Right lobe of liver (tissue), 6 donors: ENCODE measurements around the gene IQSEC1. TPM values are rescaled to one million over a fixed set of nuclear protein-coding genes. Genes with fewer than 3 reads are reported as not detected.
A peak's percentile ranks its signal among the peaks of the same experiment; 100 is the strongest.

Experiments
- ATAC-seq, 4 donors: fragments of 200-7000 bp; cut with Tn5 transposase; one replicate each; pipeline ENCODE4 v1.9.1; 2020; ENCODE audit warnings: mild to moderate bottlenecking in 4 of 4, moderate library complexity in 4 of 4
- DNase-seq, 3 donors: peaks; one replicate each; pipeline ENCODE4 v3.0.0-alpha.2; 2020
- H3K27ac ChIP-seq, 3 donors: fragments of 200-600 bp; one replicate each; pipeline ENCODE4 v1.8.0; 2022
- H3K27me3 ChIP-seq, 2 donors: fragments of 200-600 bp; one replicate each; pipeline ENCODE4 v1.8.0; 2022
- H3K36me3 ChIP-seq, 4 donors: fragments of 200-600 bp; sonication (generic) in 1 of 4; one replicate each; pipeline versions ENCODE4 v1.5.1 to v1.8.0; 2017 to 2022; ENCODE audit warnings: control low read depth in 1 of 4
- H3K4me1 ChIP-seq, 4 donors: fragments of 200-600 bp; sonication (generic) in 1 of 4; one replicate each; pipeline versions ENCODE4 v1.5.1 to v1.8.0; 2017 to 2022; ENCODE audit warnings: control low read depth in 1 of 4
- H3K4me3 ChIP-seq, 3 donors: fragments of 200-600 bp; one replicate each; pipeline ENCODE4 v1.8.0; 2022
- H3K9me3 ChIP-seq, 4 donors: fragments of 200-600 bp; sonication (generic) in 1 of 4; one replicate each; pipeline versions ENCODE4 v1.5.1 to v1.8.0; 2017 to 2022; ENCODE audit warnings: control low read depth in 1 of 4
- POLR2A ChIP-seq: fragments of 450-650 bp; IDR thresholded peaks from one replicate; pipeline ENCODE4 v1.6.1; 2017; ENCODE audit warnings: antibody characterized with exemption, mild to moderate bottlenecking
- WGBS: methylation state at CpG from one replicate; pipeline ENCODE4 v1.1.6; 2018; ENCODE audit warnings: low coverage, low lambda C conversion rate; ENCODE audit not compliant: insufficient coverage; ENCODE audit errors: missing lambda C conversion rate; 5-methylcytosine and 5-hydroxymethylcytosine counted together
- intact Hi-C, 2 donors: fragments of 100-400 bp; cut with DNase I; formaldehyde crosslinking; loops; one replicate each; pipeline versions ENCODE4 v1.11.2 to v1.14.1; 2022
- total RNA-seq, 6 experiments: library from RNA; depleted of rRNA in 2 of 6; stranded (reverse); fragments of >200 nt in 2 of 6; fragmentation: NEBNext Ultra II Directional in 3 of 6; extraction: Animal tissue kit (Norgen Biotek cat#: 25700) in 3 of 6; gene quantifications; one replicate each; pipeline versions ENCODE4 v1.1.0 to v1.2.4, GENCODE V29; 2016 to 2023
- TF ChIP-seq, protein P1 (sequence below), 4 donors: fragments of 200-600 bp in 3 of 4; fragments of 450-650 bp in 1 of 4; IDR thresholded peaks; one replicate each; pipeline versions ENCODE4 v1.5.1 to v1.8.0; 2016 to 2022; ENCODE audit warnings: antibody characterized with exemption in 4 of 4, mild to moderate bottlenecking in 2 of 4
- donor health status: DM: no; HTN: yes; CAD: no.
- donor health status: DM: no; HTN: no; CAD: no.
- donor health status: DM: no; HTN: no; CAD: no.
- donor health status: DM: no; HTN: yes; CAD: no.
- donor health status: DM: no; HTN: yes; CAD: no.

IQSEC1 gene
- total RNA-seq, 6 experiments from 2014 or later, result 32.1 to 61.3 (median 48.9) TPM

DNA sequence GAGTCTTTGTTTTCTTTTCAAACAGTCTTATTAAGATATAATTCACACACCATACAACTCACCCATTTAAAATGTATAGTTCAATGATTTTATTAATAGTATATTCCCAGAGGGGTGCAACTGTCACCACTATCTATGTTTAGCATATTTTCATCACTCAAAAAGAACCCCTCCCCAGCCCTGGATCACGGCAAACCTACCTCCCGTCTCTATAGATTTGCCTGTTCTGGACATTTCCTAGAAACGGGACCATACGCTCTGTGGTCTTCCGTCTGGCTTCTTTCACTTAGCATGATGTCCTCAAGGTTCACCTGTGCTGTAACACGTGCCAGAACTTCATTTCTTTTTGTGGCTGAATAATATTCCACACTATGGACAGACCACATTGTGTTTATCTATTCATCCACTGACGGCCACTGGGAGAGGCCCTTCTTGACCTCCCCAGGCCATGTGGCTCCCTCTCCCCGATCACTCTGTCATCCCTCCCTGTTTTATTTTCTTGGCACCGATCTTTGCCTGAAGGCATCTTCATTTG lies 56.4 kb downstream of the IQSEC1 start:
- Histone ChIP-seq H3K9me3 (no peaks in the 10 kb centered on the region), H3K36me3 (no peaks in the 10 kb centered on the region), H3K4me1 (no peaks in the 10 kb centered on the region), H3K27me3 (no peaks in the 10 kb centered on the region), H3K27ac (peak overlapping the region in 2 of 3 donors; percentile 81 to 90), H3K4me3 (no peak overlapping the region)
- DNase-seq (no peak), ATAC-seq (no peak)
- WGBS, result 57% methylated on average over 8 of the region's 9 CpGs
- intact Hi-C loops, result no loop called here
- TF ChIP-seq, protein P1, sequence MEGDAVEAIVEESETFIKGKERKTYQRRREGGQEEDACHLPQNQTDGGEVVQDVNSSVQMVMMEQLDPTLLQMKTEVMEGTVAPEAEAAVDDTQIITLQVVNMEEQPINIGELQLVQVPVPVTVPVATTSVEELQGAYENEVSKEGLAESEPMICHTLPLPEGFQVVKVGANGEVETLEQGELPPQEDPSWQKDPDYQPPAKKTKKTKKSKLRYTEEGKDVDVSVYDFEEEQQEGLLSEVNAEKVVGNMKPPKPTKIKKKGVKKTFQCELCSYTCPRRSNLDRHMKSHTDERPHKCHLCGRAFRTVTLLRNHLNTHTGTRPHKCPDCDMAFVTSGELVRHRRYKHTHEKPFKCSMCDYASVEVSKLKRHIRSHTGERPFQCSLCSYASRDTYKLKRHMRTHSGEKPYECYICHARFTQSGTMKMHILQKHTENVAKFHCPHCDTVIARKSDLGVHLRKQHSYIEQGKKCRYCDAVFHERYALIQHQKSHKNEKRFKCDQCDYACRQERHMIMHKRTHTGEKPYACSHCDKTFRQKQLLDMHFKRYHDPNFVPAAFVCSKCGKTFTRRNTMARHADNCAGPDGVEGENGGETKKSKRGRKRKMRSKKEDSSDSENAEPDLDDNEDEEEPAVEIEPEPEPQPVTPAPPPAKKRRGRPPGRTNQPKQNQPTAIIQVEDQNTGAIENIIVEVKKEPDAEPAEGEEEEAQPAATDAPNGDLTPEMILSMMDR (IDR thresholded peaks at IDR 0.05), result no peak

DNA sequence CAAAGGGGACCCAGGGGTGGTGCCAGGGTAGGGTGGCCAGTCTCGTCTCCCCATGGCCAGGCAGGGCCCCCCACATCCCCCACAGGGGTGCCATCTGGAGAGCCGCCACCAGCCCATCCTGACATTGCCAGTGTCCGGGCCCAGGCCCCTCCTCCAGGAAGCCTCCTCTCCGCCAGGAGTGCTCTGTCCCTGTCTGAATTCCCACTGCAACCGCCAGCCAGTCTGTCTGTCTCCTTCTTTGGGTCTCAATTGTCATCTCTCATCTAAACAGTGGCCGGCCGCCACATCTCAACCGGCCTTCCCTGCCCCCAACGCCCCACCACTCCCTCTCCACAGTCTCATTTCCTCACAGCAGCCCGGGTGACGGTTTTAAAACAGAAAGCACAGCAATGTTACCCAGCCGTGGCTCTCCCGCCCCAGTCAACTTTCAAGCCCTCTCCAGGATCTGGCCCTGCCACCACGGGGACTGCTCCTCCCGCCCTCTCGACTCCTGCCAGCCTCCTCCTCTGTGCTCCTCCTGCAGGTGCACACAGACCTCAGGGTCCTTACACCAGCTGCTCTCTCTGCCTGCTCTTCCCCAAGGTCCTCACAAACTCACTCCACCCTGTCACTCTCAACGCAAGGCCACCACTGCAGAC lies 57.0 kb downstream of the IQSEC1 start:
- no peaks in the 10 kb centered on the region for H3K27me3 ChIP-seq
- ATAC-seq (peak; percentile 44 to 53 (median 50)), DNase-seq (peak in 2 of 3 donors; percentile 61 to 76)
- 53% methylated on average over 13 of the region's 17 CpGs for WGBS
- intact Hi-C loops, result no loop called here
- no peaks in the 10 kb centered on the region for H3K36me3 ChIP-seq
- H3K27ac ChIP-seq, result peak overlapping the region; percentile 81 to 90 (median 83)
- no peaks in the 10 kb centered on the region for H3K4me1 ChIP-seq
- no peak overlapping the region for H3K4me3 ChIP-seq
- TF ChIP-seq POLR2A, result peak; percentile 12
- TF ChIP-seq, protein P1 (IDR thresholded peaks at IDR 0.05), result no peak
- H3K9me3 ChIP-seq, result no peaks in the 10 kb centered on the region

DNA sequence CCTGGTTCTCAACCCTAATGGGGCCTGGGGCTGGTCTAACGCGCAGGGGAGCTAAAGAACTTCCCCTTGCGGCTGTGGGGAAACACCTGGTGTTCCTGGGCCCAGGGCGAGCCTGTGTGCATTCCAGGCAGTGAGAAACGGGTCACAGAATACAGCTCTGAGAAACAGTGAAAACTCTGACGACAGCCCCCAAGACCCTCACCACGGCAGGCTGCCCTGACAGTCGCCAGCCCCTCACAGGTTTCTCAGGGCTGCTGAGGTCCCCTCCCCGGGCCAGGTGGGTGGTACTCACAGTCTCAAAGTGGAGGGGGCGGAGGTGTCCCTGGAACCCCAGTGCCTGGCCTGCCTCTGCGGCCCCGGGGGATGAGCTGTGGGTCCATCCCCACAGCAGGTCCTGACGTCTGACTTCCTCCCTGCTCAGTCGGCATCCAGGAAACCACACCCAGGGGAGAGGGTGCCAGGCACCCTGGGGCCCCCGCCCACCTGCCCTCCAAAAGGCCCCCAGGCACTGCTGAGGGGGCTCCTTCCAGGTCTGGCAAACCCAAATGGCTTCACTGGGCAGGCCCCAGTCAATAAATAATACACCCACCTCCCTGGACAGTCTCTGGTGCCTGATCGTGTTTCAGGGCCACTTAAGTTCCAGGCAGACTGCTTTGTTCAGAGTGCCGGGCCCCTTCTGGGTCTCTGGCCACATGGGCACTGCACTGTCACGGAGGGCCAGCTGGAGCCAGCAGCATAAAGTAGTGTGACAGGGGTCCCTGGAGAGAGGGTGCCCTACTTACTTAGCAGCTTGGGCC lies 57.7 kb downstream of the IQSEC1 start:
- Histone ChIP-seq H3K27me3 (no peaks in the 10 kb centered on the region), H3K4me3 (peak overlapping the region in 2 of 3 donors; percentile 16 to 31), H3K36me3 (no peaks in the 10 kb centered on the region), H3K9me3 (no peaks in the 10 kb centered on the region), H3K27ac (peak overlapping the region; percentile 81 to 90 (median 83)), H3K4me1 (no peaks in the 10 kb centered on the region)
- TF ChIP-seq, protein P1 (IDR thresholded peaks at IDR 0.05), result no peak
- TF ChIP-seq POLR2A, result peak; percentile 64
- intact Hi-C loops, result no loop called here
- peak in 2 of 3 donors; percentile 55 to 74 for DNase-seq
- peak; percentile 34 to 57 (median 46) for ATAC-seq
- 25% methylated on average over 2 of the region's 18 CpGs for WGBS

DNA sequence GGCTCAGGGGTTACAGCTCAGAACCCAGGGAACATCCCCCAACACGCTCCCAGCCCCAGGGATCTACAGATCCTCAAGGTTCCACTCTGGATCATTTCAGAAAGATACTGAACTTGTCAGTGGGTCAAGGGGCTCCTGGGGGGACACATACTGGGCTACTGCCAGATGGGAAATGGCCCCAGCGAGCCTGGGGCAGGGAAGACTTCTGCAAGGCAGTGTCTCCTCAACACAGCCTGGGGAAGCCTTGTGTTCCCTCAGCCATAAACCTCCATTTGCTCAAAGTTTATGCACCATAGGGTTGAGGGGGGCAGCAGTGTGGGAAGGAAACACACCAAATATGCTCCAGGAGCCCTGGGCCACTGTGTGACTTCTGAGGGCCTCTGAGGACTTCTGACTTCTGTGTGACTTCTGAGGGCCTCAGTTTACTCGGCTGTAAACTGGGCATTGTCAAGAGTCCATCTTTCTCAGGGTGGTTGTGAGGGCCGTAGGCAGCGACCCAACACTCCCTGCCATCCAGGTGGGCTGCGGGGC lies 58.4 kb downstream of the IQSEC1 start:
- Histone ChIP-seq H3K4me1 (no peaks in the 10 kb centered on the region), H3K9me3 (no peaks in the 10 kb centered on the region), H3K36me3 (no peaks in the 10 kb centered on the region), H3K4me3 (peak overlapping the region in 2 of 3 donors; percentile 16 to 31), H3K27me3 (no peaks in the 10 kb centered on the region), H3K27ac (peak overlapping the region; percentile 81 to 90 (median 83))
- intact Hi-C loops, result no loop called here
- ATAC-seq (no peak), DNase-seq (peak in 1 of 3 donors; percentile 48)
- no peak for TF ChIP-seq POLR2A
- TF ChIP-seq, protein P1 (IDR thresholded peaks at IDR 0.05), result no peak
- 11% methylated on average over 1 of the region's 6 CpGs for WGBS
